Suprapubic skin (tissue), 4 donors: ENCODE measurements around the gene TBC1D14. TPM values are rescaled to one million over a fixed set of nuclear protein-coding genes. Genes with fewer than 3 reads are reported as not detected.
A peak's percentile ranks its signal among the peaks of the same experiment; 100 is the strongest.

Experiments
- DNase-seq, 2 donors: peaks; one replicate each; pipeline ENCODE4 v3.0.0-alpha.2; 2019; ENCODE audit warnings: low spot score in 2 of 2
- H3K27ac ChIP-seq: fragments of 200-600 bp; sonication (generic); one replicate; pipeline ENCODE4 v1.5.1; 2019
- H3K27me3 ChIP-seq: fragments of 200-600 bp; sonication (generic); one replicate; pipeline ENCODE4 v1.5.1; 2019
- H3K36me3 ChIP-seq: fragments of 200-600 bp; sonication (generic); one replicate; pipeline ENCODE4 v1.5.1; 2019
- H3K4me1 ChIP-seq: fragments of 200-600 bp; sonication (generic); one replicate; pipeline ENCODE4 v1.5.1; 2019
- H3K4me3 ChIP-seq: fragments of 200-600 bp; sonication (generic); one replicate; pipeline ENCODE4 v1.5.1; 2019; ENCODE audit warnings: mild to moderate bottlenecking
- H3K9me3 ChIP-seq: fragments of 200-600 bp; sonication (generic); one replicate; pipeline ENCODE4 v1.5.1; 2019
- CTCF ChIP-seq, 2 donors: fragments of 200-600 bp in 1 of 2; fragments of 450-650 bp in 1 of 2; sonication (generic) in 1 of 2; IDR thresholded peaks; one replicate each; pipeline ENCODE4 v1.5.1; 2016 to 2019; ENCODE audit warnings: antibody characterized with exemption in 2 of 2, mild to moderate bottlenecking in 1 of 2, moderate library complexity in 1 of 2
- EP300 ChIP-seq: sonication (generic); formaldehyde crosslinking; IDR thresholded peaks from one replicate; pipeline ENCODE4 v1.6.1; 2017; ENCODE audit warnings: antibody characterized with exemption
- POLR2A ChIP-seq, 2 donors: fragments of 450-650 bp; IDR thresholded peaks; one replicate each; pipeline ENCODE4 v1.6.1; 2017; ENCODE audit warnings: antibody characterized with exemption in 2 of 2, mild to moderate bottlenecking in 2 of 2, moderate library complexity in 2 of 2
- POLR2AphosphoS5 ChIP-seq, 3 donors: sonication (generic); formaldehyde crosslinking; IDR thresholded peaks; one replicate each; pipeline ENCODE4 v1.6.1; 2017; ENCODE audit warnings: antibody characterized with exemption in 3 of 3
- WGBS: methylation state at CpG from one replicate; pipeline ENCODE4 v1.1.5; 2018; 5-methylcytosine and 5-hydroxymethylcytosine counted together
- total RNA-seq, 4 donors: library from RNA; depleted of rRNA; stranded (reverse); fragments of >200 nt; gene quantifications; one replicate each; pipeline ENCODE4 v1.1.0, GENCODE V29; 2016

Gene TBC1D14
- total RNA-seq, 4 donors from 2014 or later: 55.0 to 111 (median 97.9) TPM

GRCh38 chr4:6891436-6892170, 18.0 kb upstream of the TBC1D14 start:
- no peaks in the 10 kb centered on the region for H3K9me3 ChIP-seq
- no peak for TF ChIP-seq CTCF (IDR thresholded peaks at IDR 0.05)
- no peak for TF ChIP-seq POLR2AphosphoS5 (IDR thresholded peaks at IDR 0.05)
- TF ChIP-seq POLR2A (IDR thresholded peaks at IDR 0.05): no peak
- no peak for TF ChIP-seq EP300
- peak overlapping the region; percentile 21 for H3K4me3 ChIP-seq
- WGBS: 80% methylated on average over 10 of the region's 10 CpGs
- H3K27ac ChIP-seq: peak overlapping the region; percentile 61
- no peaks in the 10 kb centered on the region for H3K36me3 ChIP-seq
- peaks cover 18% of the 10 kb centered on the region for H3K4me1 ChIP-seq
- no peaks in the 10 kb centered on the region for H3K27me3 ChIP-seq
- no peak for DNase-seq

GRCh38 chr4:6892190-6892908, 17.3 kb upstream of the TBC1D14 start:
- Histone ChIP-seq H3K36me3 (no peaks in the 10 kb centered on the region), H3K9me3 (no peaks in the 10 kb centered on the region), H3K27ac (peak overlapping the region; percentile 61), H3K4me3 (peak overlapping the region; percentile 21), H3K27me3 (no peaks in the 10 kb centered on the region), H3K4me1 (peaks cover 16% of the 10 kb centered on the region)
- DNase-seq: no peak
- TF ChIP-seq EP300: no peak
- no peak for TF ChIP-seq POLR2AphosphoS5 (IDR thresholded peaks at IDR 0.05)
- no peak for TF ChIP-seq CTCF (IDR thresholded peaks at IDR 0.05)
- no peak for TF ChIP-seq POLR2A (IDR thresholded peaks at IDR 0.05)
- WGBS: 11% methylated on average over 9 of the region's 20 CpGs

- Histone ChIP-seq H3K36me3 (no peaks in the 10 kb centered on the region), H3K4me3 (no peak overlapping the region), H3K27ac (peak overlapping the region; percentile 42), H3K4me1 (peaks cover 16% of the 10 kb centered on the region), H3K9me3 (no peaks in the 10 kb centered on the region), H3K27me3 (no peaks in the 10 kb centered on the region)
- TF ChIP-seq EP300 (no peak), POLR2A (IDR thresholded peaks at IDR 0.05) (no peak), CTCF (IDR thresholded peaks at IDR 0.05) (no peak), POLR2AphosphoS5 (IDR thresholded peaks at IDR 0.05) (no peak)
- DNase-seq: no peak
- 64% methylated on average over 6 of the region's 6 CpGs for WGBS
These were observed 16.8 kb upstream of the TBC1D14 start for GRCh38 chr4:6892909-6893202.

- no peak for TF ChIP-seq CTCF (IDR thresholded peaks at IDR 0.05)
- no peak for TF ChIP-seq EP300
- TF ChIP-seq POLR2A (IDR thresholded peaks at IDR 0.05): no peak
- no peak for TF ChIP-seq POLR2AphosphoS5 (IDR thresholded peaks at IDR 0.05)
- H3K36me3 ChIP-seq: no peaks in the 10 kb centered on the region
- no peak overlapping the region for H3K4me3 ChIP-seq
- H3K27ac ChIP-seq: no peak overlapping the region
- 89% methylated on average over 7 of the region's 7 CpGs for WGBS
- H3K27me3 ChIP-seq: no peaks in the 10 kb centered on the region
- no peaks in the 10 kb centered on the region for H3K9me3 ChIP-seq
- H3K4me1 ChIP-seq: peaks cover 16% of the 10 kb centered on the region
- no peak for DNase-seq
These were observed 16.1 kb upstream of the TBC1D14 start for GRCh38 chr4:6893449-6894085.

GRCh38 chr4:6894086-6894478, 15.5 kb upstream of the TBC1D14 start:
- H3K36me3 ChIP-seq: no peaks in the 10 kb centered on the region
- no peak for DNase-seq
- no peaks in the 10 kb centered on the region for H3K27me3 ChIP-seq
- H3K27ac ChIP-seq: no peak overlapping the region
- no peaks in the 10 kb centered on the region for H3K9me3 ChIP-seq
- TF ChIP-seq POLR2A (IDR thresholded peaks at IDR 0.05) (no peak), POLR2AphosphoS5 (IDR thresholded peaks at IDR 0.05) (no peak), EP300 (no peak), CTCF (IDR thresholded peaks at IDR 0.05) (no peak)
- H3K4me3 ChIP-seq: no peak overlapping the region
- WGBS: 95% methylated on average over 3 of the region's 3 CpGs
- H3K4me1 ChIP-seq: peaks cover 16% of the 10 kb centered on the region
